Fibroblast of mammary gland (primary cell): Measurements from ENCODE around the gene ORM1.

Experiments used
- DNase-seq: peaks from one replicate; pipeline ENCODE4 v3.0.0-alpha.2; 2010; ENCODE audit warnings: low read depth
- H3K4me3 ChIP-seq: 2 replicates; pipeline ENCODE4 v1.5.1; 2011; ENCODE audit warnings: low read depth, mild to moderate bottlenecking, low read length, moderate library complexity; ENCODE audit not compliant: control insufficient read depth
- TF ChIP-seq, protein P1 (sequence below): conservative IDR thresholded peaks from 2 replicates; pipeline ENCODE4 v1.5.1; 2011; ENCODE audit warnings: low read depth, low read length, inconsistent platforms; ENCODE audit not compliant: control insufficient read depth, insufficient read depth

Gene ORM1

DNA sequence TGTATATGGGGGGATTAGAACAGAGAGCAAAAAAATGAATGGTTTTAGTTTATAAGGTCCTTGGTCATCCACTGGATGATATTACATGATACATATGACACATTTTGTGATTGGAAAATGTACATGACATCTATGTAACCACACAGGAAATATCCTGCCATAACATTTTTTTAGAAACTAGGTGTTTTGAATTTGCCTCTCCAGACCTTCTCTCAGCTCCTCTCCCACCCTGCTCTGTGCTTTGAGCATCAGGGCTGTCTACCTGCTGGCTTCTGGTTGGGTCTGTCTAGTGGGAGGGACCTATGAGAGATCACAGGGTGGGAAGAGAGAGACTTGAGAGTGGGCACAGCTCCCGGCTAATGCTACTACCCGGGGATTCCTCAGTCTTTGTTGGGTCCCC is 40.5 kb downstream of the ORM1 start:
- TF ChIP-seq, protein P1, sequence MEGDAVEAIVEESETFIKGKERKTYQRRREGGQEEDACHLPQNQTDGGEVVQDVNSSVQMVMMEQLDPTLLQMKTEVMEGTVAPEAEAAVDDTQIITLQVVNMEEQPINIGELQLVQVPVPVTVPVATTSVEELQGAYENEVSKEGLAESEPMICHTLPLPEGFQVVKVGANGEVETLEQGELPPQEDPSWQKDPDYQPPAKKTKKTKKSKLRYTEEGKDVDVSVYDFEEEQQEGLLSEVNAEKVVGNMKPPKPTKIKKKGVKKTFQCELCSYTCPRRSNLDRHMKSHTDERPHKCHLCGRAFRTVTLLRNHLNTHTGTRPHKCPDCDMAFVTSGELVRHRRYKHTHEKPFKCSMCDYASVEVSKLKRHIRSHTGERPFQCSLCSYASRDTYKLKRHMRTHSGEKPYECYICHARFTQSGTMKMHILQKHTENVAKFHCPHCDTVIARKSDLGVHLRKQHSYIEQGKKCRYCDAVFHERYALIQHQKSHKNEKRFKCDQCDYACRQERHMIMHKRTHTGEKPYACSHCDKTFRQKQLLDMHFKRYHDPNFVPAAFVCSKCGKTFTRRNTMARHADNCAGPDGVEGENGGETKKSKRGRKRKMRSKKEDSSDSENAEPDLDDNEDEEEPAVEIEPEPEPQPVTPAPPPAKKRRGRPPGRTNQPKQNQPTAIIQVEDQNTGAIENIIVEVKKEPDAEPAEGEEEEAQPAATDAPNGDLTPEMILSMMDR = no peak
- no peak for DNase-seq
- H3K4me3 ChIP-seq = no peak overlapping the region

DNA sequence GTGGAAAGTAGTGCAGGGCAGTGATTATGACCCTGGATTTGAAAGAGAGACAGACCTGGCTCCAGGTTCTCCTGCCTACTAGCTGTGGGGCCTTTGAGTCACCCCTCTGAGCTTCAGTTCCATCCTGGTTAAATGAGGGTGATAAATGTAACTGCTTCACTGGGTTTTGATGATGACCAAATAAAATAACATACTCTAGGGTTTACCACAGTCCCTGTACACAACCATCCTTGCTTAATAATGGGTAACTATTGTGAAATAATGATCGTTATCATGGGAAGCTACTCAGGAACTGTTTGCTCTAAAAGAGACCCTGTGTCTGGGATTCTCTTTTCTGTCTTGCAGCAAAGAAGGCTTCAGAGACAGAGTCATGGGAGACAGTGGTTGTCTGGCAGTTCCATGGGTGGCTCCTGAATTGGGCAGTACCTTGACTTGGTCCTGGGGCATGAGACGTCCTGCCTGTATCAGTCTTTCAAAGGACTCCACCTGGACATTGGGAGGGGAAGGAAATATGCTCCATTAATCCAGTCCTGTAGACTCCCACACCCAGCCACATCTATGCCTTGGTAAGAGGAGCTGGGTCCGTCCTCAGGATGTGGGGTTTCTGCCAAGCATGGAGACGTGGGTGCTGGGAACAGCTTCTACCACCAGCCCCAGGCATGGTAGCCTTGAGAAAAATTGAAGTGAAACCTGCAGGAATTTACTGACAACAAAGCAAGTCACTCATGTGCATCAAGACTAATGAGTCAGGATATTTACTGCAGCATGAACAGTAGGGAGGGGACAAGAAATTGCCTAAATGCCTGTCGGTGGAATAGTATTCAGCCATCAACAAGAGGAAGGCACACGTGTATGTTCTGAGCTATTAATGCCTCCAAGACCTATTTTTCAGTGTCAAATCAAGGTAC is 41.5 kb downstream of the ORM1 start:
- no peak overlapping the region for H3K4me3 ChIP-seq
- TF ChIP-seq, protein P1 = no peak
- DNase-seq = peak; percentile 90

DNA sequence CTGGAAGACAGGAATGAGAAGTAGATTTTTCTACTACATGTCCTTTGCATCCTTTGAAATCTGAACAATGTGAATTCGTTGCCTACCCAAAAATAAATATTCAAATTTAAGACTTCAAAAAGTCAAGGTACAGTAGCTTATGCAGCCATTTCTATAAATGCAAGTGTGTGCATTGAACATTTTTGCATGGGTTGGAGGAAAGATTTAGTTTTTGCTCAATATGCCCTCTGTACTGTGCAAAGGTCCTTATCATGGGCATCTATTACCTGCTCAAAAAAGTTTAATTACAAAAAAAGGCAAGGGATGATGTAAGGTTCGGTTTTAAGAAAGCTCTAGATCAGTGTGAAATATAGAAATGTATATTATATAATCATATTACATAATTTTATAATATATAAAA is 42.3 kb downstream of the ORM1 start:
- TF ChIP-seq, protein P1 = no peak
- H3K4me3 ChIP-seq = no peak overlapping the region
- DNase-seq = no peak

DNA sequence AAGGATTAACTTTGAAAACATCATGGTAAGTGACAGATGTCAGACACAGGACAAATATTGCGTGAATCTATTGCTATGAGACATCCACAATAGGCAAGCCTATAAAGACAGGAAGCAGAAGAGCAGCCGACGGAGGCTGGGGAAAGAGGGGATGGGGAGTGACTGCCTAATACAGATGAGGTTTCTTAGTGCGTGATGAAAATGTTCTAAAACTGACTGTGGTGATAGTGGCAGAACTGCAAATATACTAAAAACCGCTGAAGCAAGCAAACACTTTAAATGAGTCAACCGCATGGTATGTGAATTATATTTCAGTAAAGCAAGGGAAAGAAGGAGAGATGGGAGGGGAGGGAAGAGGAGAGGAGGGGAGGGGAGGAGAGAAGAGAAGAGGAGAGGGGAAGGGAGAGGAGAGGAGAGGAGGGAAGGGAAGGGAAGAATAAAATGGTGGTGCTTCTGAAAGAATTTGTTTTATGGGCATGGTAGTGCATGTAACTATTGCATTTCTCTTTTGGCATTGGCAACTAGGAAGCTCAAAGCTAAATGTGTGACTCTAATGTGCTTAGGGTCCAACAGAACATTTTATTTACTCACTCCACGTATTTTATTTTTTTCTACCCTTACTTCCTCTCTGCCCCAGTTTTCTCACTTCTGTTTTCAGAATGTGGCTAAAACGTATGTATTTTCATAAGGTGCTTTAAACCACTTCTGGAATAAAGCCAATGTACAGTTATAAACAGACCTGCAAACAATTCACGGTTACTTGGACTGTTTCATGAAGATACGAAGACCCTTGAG is 43.6 kb downstream of the ORM1 start:
- peak; percentile 88 for DNase-seq
- H3K4me3 ChIP-seq = no peak overlapping the region
- TF ChIP-seq, protein P1 = no peak

DNA sequence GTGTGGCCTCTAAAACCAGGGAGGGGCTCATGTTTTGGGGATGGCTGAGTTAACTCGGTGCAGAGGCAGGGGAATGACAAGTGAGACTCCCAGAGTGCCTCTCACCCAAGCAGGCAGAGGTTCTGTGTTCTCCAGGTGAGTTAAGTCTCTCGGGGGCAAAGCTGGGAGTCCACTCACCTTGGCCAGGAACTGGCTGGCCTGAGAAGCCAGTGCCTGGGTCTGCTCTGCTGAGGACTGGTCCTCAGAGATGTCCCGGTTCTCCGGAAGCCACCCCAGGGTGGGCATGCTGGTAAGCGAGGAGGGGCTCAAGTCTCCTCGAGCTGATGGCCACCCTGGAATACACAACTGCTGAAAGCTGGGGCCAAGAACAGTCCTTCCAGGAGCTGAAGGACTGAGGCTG is 44.5 kb downstream of the ORM1 start:
- TF ChIP-seq, protein P1 = no peak
- H3K4me3 ChIP-seq = no peak overlapping the region
- DNase-seq = no peak

DNA sequence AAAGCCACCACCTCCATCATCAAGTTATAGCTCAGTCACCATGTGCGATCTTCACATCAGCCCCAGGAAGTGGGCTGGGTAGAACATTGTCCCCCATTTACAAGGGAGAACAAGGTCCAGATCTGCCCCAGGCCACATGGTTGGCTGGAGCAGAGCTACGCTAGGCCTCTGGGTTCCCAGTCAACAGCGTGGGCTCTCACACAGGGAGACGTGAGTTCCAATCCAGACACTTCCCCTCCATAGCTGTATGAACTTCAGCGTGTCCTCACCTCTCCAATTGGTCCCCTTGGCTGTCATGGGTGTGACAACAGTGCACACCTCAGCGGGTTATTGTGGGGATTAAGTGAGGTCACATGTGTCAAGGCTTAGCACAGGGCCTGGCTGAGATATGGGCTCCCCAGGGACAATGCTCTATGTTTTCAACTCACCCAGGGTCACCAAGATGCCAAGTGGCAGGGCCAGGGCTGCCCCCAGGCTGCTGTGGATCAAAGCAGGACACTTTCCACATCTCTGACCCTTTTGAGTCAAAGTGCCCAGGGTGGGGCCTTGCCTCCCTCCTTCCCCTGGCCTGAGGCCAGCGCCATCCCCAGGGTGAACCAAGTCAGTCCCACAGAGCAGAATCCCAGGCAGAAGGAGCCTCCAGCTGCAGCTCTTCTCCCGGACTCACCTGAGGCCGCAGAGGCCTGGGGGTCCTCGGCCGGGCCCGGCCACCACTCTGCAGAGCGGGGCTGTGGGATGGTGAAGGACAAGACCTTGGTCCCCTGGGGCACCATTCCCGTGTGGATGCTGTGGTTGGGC is 45.1 kb downstream of the ORM1 start:
- H3K4me3 ChIP-seq = no peak overlapping the region
- no peak for DNase-seq
- TF ChIP-seq, protein P1 = no peak
